SK-N-MC (cell line): ENCODE measurements around the gene FBP2.

Experiments
- EZH2 ChIP-seq: fragments of 200-600 bp; sonication (generic); IDR thresholded peaks from one replicate; pipeline ENCODE4 v1.6.1; 2017; ENCODE audit warnings: antibody characterized with exemption
- FOXP2 ChIP-seq: optimal IDR thresholded peaks from 2 replicates; pipeline ENCODE3; 2011; ENCODE audit warnings: mild to moderate bottlenecking, moderate library complexity; ENCODE audit not compliant: insufficient read depth; ENCODE audit errors: extremely low read length, control extremely low read depth
- POLR2AphosphoS5 ChIP-seq: IDR thresholded peaks from 2 replicates; pipeline ENCODE4 v1.6.1; 2012; ENCODE audit warnings: mild to moderate bottlenecking, low read depth, low read length, borderline replicate concordance

GRCh38 chr9:94611638-94612068 is 18.0 kb upstream of the FBP2 start:
- TF ChIP-seq FOXP2 = no peak
- no peak for TF ChIP-seq EZH2
- TF ChIP-seq POLR2AphosphoS5 = no peak
